SK-N-DZ (cell line): ENCODE data around the gene VWDE.
"Not testable (repeated sequence)": the region's sequence is repeated elsewhere in the genome, so short reads cannot be mapped to it uniquely, and the experiment has no call there.

Experiments used
- DNase-seq: peaks from one replicate; pipeline ENCODE4 v3.0.0-alpha.2; 2015; ENCODE audit warnings: low spot score

Gene VWDE

GRCh38 chr7:12402365-12402725 lies 1.3 kb downstream of the VWDE start:
- DNase-seq = no peak

- no peak for DNase-seq
Observed at GRCh38 chr7:12401538-12402364, 1.9 kb downstream of the VWDE start.

- DNase-seq = no peak
Observed at GRCh38 chr7:12398186-12398585, 5.5 kb downstream of the VWDE start.

GRCh38 chr7:12397671-12398070 lies 6.0 kb downstream of the VWDE start:
- no peak for DNase-seq

- not testable (repeated sequence) for DNase-seq
Observed at GRCh38 chr7:12396670-12397069, 7.0 kb downstream of the VWDE start.

GRCh38 chr7:12391922-12392615 lies 11.6 kb downstream of the VWDE start:
- DNase-seq = no peak

GRCh38 chr7:12389089-12389700 lies 14.5 kb downstream of the VWDE start:
- peak; percentile 69 for DNase-seq

GRCh38 chr7:12386313-12386740 lies 17.3 kb downstream of the VWDE start:
- peak; percentile 79 for DNase-seq

- peak; percentile 94 for DNase-seq
Observed at GRCh38 chr7:12385364-12385786, 18.3 kb downstream of the VWDE start.

GRCh38 chr7:12383377-12383776 lies 20.3 kb downstream of the VWDE start:
- peak; percentile 22 for DNase-seq

GRCh38 chr7:12378389-12378788 lies 25.3 kb downstream of the VWDE start:
- DNase-seq = no peak

GRCh38 chr7:12377406-12377805 lies 26.3 kb downstream of the VWDE start:
- no peak for DNase-seq

- DNase-seq = no peak
Observed at GRCh38 chr7:12373580-12374263, 29.9 kb downstream of the VWDE start.

GRCh38 chr7:12370249-12370648 lies 33.4 kb downstream of the VWDE start:
- DNase-seq = no peak

GRCh38 chr7:12369756-12370155 lies 33.9 kb downstream of the VWDE start:
- DNase-seq = no peak

GRCh38 chr7:12369072-12369471 lies 34.6 kb downstream of the VWDE start:
- no peak for DNase-seq

- no peak for DNase-seq
Observed at GRCh38 chr7:12360948-12361347, 42.7 kb downstream of the VWDE start.

GRCh38 chr7:12358694-12359093 lies 45.0 kb downstream of the VWDE start:
- no peak for DNase-seq

GRCh38 chr7:12357508-12357907 lies 46.2 kb downstream of the VWDE start:
- DNase-seq = no peak

- no peak for DNase-seq
Observed at GRCh38 chr7:12351843-12352242, 51.8 kb downstream of the VWDE start.

- DNase-seq = no peak
Observed at GRCh38 chr7:12350971-12351370, 52.7 kb downstream of the VWDE start.

GRCh38 chr7:12337095-12337494 lies 66.6 kb downstream of the VWDE start:
- no peak for DNase-seq
